ENCODE measurements around the gene ELF5. TPM values are rescaled to one million over a fixed set of nuclear protein-coding genes. Genes with fewer than 3 reads are reported as not detected.

Gene ELF5
- polyA plus RNA-seq, 1 experiment, result not detected

GRCh38 chr11:34530545-34531234 is 17.1 kb upstream of the ELF5 start:
- POLR2A ChIA-PET, result no interaction called here
- 0 out of 2 replicates have a peak, but pooled peaks cover 5% of the 10 kb centered on the region for H3K9me3 ChIP-seq (ENCODE audit: control insufficient read depth, insufficient read depth, low read length)
- no peak for DNase-seq (ENCODE audit: low read depth, low spot score)
- TF ChIP-seq CTCF (IDR thresholded peaks at IDR 0.05; ENCODE audit: low read depth, low read length), result no peak
- H3K27ac ChIP-seq (ENCODE audit: low read depth, low read length), result no peak overlapping the region
- no peak overlapping the region for H3K4me3 ChIP-seq (ENCODE audit: low read depth, low read length)
- H3K27me3 ChIP-seq (ENCODE audit: control insufficient read depth, insufficient read depth, low read length), result peaks cover 31% of the 10 kb centered on the region
- CTCF ChIA-PET, result no interaction called here

- Histone ChIP-seq H3K9me3 (ENCODE audit: control insufficient read depth, insufficient read depth, low read length) (0 out of 2 replicates have a peak, but pooled peaks cover 2% of the 10 kb centered on the region), H3K27ac (ENCODE audit: low read depth, low read length) (no peak overlapping the region), H3K27me3 (ENCODE audit: control insufficient read depth, insufficient read depth, low read length) (peaks cover 35% of the 10 kb centered on the region), H3K4me3 (ENCODE audit: low read depth, low read length) (no peak overlapping the region)
- CTCF ChIA-PET, result no interaction called here
- no peak for TF ChIP-seq CTCF (IDR thresholded peaks at IDR 0.05; ENCODE audit: low read depth, low read length)
- DNase-seq (ENCODE audit: low read depth, low spot score), result no peak
- POLR2A ChIA-PET, result no interaction called here
These were observed 16.0 kb upstream of the ELF5 start for GRCh38 chr11:34529643-34530042.

- no peak overlapping the region for H3K27ac ChIP-seq (ENCODE audit: low read depth, low read length)
- peaks cover 31% of the 10 kb centered on the region for H3K27me3 ChIP-seq (ENCODE audit: control insufficient read depth, insufficient read depth, low read length)
- POLR2A ChIA-PET, result no interaction called here
- no peaks in the 10 kb centered on the region for H3K9me3 ChIP-seq (ENCODE audit: control insufficient read depth, insufficient read depth, low read length)
- CTCF ChIA-PET, result no interaction called here
- no peak overlapping the region for H3K4me3 ChIP-seq (ENCODE audit: low read depth, low read length)
- DNase-seq (ENCODE audit: low read depth, low spot score), result no peak
- no peak for TF ChIP-seq CTCF (IDR thresholded peaks at IDR 0.05; ENCODE audit: low read depth, low read length)
These were observed 14.5 kb upstream of the ELF5 start for GRCh38 chr11:34528072-34528471.

- TF ChIP-seq CTCF (IDR thresholded peaks at IDR 0.05; ENCODE audit: low read depth, low read length), result no peak
- ChIA-PET CTCF (no interaction called here), POLR2A (interaction anchor here (0.6 kb wide), 1 partner anchor 110 kb away, joined by 7 read pairs; no protein-coding TSS in a partner anchor)
- no peak overlapping the region for H3K4me3 ChIP-seq (ENCODE audit: low read depth, low read length)
- no peaks in the 10 kb centered on the region for H3K9me3 ChIP-seq (ENCODE audit: control insufficient read depth, insufficient read depth, low read length)
- no peak overlapping the region for H3K27ac ChIP-seq (ENCODE audit: low read depth, low read length)
- no peak for DNase-seq (ENCODE audit: low read depth, low spot score)
- H3K27me3 ChIP-seq (ENCODE audit: control insufficient read depth, insufficient read depth, low read length), result peaks cover 35% of the 10 kb centered on the region
These were observed 12.5 kb upstream of the ELF5 start for GRCh38 chr11:34525888-34526657.

GRCh38 chr11:34525098-34525497 is 11.5 kb upstream of the ELF5 start:
- H3K27me3 ChIP-seq (ENCODE audit: control insufficient read depth, insufficient read depth, low read length), result peaks cover 35% of the 10 kb centered on the region
- ChIA-PET CTCF (no interaction called here), POLR2A (no interaction called here)
- no peak overlapping the region for H3K27ac ChIP-seq (ENCODE audit: low read depth, low read length)
- DNase-seq (ENCODE audit: low read depth, low spot score), result no peak
- no peak for TF ChIP-seq CTCF (IDR thresholded peaks at IDR 0.05; ENCODE audit: low read depth, low read length)
- no peaks in the 10 kb centered on the region for H3K9me3 ChIP-seq (ENCODE audit: control insufficient read depth, insufficient read depth, low read length)
- no peak overlapping the region for H3K4me3 ChIP-seq (ENCODE audit: low read depth, low read length)

All from AG04450 (cell line).